ENCODE results near the gene ZNF747. TPM values are rescaled to one million over a fixed set of nuclear protein-coding genes. Genes with fewer than 3 reads are reported as not detected.

ZNF747 gene
- total and polyA plus RNA-seq, 10 of the 15 experiments (the other 5 are each of a cell fraction or from before 2014, with no cell fraction given): 1.0 to 13.0 (median 7.2) TPM

DNA sequence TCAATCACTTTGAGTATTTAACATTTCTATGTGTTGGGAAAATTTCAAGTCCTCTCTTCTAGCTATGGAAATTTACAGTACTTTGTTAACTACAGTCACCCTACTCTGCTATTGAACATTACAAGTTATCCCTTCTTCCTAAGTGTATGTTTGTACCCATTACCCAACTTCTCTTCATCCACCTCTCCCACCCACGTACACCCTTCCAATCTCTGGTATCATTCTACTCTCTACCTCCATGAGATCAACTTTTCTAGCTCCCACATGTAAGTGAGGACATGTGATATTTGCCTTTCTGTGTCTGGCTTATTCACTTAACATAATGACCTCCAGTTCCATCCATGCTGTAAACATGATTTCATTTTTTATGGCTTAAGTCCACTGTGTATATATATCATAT is 40.0 kb upstream of the ZNF747 start:
- Histone ChIP-seq H3K4me1 (ENCODE audit: control insufficient read depth, insufficient read depth, low read length) (peaks cover 5% of the 10 kb centered on the region; the same call in 1 of the 2 replicates), H3K9me3 (replicated peaks; ENCODE audit: control insufficient read depth, insufficient read depth, low read length) (no peaks in the 10 kb centered on the region), H3K4me3 (no peak overlapping the region), H3K27me3 (replicated peaks in 1 of 2; ENCODE audit: control insufficient read depth in 2 of 2, insufficient read depth in 2 of 2, low read length in 1 of 2) (no peaks in the 10 kb centered on the region), H3K9ac (ENCODE audit: control insufficient read depth, insufficient read depth, low read length) (no peak overlapping the region), H3K4me2 (ENCODE audit: control insufficient read depth, insufficient read depth) (no peak overlapping the region), H3K27ac (ENCODE audit: control insufficient read depth, insufficient read depth) (no peak overlapping the region), H2AFZ (ENCODE audit: control insufficient read depth, low read depth, low read length) (no peak overlapping the region), H3K36me3 (ENCODE audit: control insufficient read depth in 2 of 2, insufficient read depth in 2 of 2, low read length in 1 of 2) (peaks cover 0 to 7% of the 10 kb centered on the region in 2 experiments; a peak in 1 of 4 replicates), H4K20me1 (ENCODE audit: control insufficient read depth, insufficient read depth) (no peaks in the 10 kb centered on the region), H3K79me2 (ENCODE audit: control insufficient read depth, insufficient read depth, low read length) (peaks cover 11% of the 10 kb centered on the region)
- in situ Hi-C loops (cut with MboI): no loop called here
- ChIA-PET RAD21 (ENCODE audit: unreplicated experiment) (interaction anchor here (1.2 kb wide), 1 partner anchor 17 kb away, joined by 3 read pairs; no protein-coding TSS in a partner anchor), SMC1A (ENCODE audit: uncharacterized antibody, unreplicated experiment) (interaction anchor here (0.9 to 1.2 kb wide), 2 partner anchors 11 to 24 kb away, joined by 3 to 4 read pairs; no protein-coding TSS in a partner anchor), CTCF (interaction anchor here (1.0 to 1.2 kb wide), 3 partner anchors 24 to 118 kb away, joined by 3 to 4 read pairs (median 3); no protein-coding TSS in a partner anchor), POLR2A (interaction anchor here (1.3 to 1.5 kb wide), 2 partner anchors 11 to 17 kb away, joined by 3 to 4 read pairs; partner anchors contain the start of gene ZNF785)
- TF ChIP-seq, protein P1, sequence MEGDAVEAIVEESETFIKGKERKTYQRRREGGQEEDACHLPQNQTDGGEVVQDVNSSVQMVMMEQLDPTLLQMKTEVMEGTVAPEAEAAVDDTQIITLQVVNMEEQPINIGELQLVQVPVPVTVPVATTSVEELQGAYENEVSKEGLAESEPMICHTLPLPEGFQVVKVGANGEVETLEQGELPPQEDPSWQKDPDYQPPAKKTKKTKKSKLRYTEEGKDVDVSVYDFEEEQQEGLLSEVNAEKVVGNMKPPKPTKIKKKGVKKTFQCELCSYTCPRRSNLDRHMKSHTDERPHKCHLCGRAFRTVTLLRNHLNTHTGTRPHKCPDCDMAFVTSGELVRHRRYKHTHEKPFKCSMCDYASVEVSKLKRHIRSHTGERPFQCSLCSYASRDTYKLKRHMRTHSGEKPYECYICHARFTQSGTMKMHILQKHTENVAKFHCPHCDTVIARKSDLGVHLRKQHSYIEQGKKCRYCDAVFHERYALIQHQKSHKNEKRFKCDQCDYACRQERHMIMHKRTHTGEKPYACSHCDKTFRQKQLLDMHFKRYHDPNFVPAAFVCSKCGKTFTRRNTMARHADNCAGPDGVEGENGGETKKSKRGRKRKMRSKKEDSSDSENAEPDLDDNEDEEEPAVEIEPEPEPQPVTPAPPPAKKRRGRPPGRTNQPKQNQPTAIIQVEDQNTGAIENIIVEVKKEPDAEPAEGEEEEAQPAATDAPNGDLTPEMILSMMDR (IDR thresholded peaks at IDR 0.05 in 2 of 3, conservative IDR thresholded peaks at IDR 0.05 in 1 of 3; ENCODE audit: control insufficient read depth in 2 of 3, extremely low read depth in 1 of 3, insufficient read depth in 1 of 3, low read depth in 3 of 3, low read length in 3 of 3): no peak
- TF ChIP-seq, protein P2, sequence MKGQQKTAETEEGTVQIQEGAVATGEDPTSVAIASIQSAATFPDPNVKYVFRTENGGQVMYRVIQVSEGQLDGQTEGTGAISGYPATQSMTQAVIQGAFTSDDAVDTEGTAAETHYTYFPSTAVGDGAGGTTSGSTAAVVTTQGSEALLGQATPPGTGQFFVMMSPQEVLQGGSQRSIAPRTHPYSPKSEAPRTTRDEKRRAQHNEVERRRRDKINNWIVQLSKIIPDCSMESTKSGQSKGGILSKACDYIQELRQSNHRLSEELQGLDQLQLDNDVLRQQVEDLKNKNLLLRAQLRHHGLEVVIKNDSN (IDR thresholded peaks at IDR 0.05; ENCODE audit: borderline replicate concordance, extremely low read length, insufficient read depth, low read depth, low read length): no peak
- TF ChIP-seq IRF4 (IDR thresholded peaks at IDR 0.05; ENCODE audit: low read depth, low read length) (no peak), SMC3 (IDR thresholded peaks at IDR 0.05; ENCODE audit: borderline replicate concordance, low read length) (no peak), SMAD5 (IDR thresholded peaks at IDR 0.05; ENCODE audit: low read depth) (no peak), CBX3 (IDR thresholded peaks at IDR 0.05; ENCODE audit: borderline replicate concordance, low read depth) (no peak), DPF2 (IDR thresholded peaks at IDR 0.05) (no peak), ETV6 (conservative IDR thresholded peaks at IDR 0.05 in 1 of 2, IDR thresholded peaks at IDR 0.05 in 1 of 2; ENCODE audit: borderline replicate concordance in 1 of 2, low read depth in 1 of 2) (no peak)
- TF ChIP-seq, protein P3, sequence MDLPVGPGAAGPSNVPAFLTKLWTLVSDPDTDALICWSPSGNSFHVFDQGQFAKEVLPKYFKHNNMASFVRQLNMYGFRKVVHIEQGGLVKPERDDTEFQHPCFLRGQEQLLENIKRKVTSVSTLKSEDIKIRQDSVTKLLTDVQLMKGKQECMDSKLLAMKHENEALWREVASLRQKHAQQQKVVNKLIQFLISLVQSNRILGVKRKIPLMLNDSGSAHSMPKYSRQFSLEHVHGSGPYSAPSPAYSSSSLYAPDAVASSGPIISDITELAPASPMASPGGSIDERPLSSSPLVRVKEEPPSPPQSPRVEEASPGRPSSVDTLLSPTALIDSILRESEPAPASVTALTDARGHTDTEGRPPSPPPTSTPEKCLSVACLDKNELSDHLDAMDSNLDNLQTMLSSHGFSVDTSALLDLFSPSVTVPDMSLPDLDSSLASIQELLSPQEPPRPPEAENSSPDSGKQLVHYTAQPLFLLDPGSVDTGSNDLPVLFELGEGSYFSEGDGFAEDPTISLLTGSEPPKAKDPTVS (IDR thresholded peaks at IDR 0.05; ENCODE audit: low read depth, low read length): no peak
- TF ChIP-seq, protein P4, sequence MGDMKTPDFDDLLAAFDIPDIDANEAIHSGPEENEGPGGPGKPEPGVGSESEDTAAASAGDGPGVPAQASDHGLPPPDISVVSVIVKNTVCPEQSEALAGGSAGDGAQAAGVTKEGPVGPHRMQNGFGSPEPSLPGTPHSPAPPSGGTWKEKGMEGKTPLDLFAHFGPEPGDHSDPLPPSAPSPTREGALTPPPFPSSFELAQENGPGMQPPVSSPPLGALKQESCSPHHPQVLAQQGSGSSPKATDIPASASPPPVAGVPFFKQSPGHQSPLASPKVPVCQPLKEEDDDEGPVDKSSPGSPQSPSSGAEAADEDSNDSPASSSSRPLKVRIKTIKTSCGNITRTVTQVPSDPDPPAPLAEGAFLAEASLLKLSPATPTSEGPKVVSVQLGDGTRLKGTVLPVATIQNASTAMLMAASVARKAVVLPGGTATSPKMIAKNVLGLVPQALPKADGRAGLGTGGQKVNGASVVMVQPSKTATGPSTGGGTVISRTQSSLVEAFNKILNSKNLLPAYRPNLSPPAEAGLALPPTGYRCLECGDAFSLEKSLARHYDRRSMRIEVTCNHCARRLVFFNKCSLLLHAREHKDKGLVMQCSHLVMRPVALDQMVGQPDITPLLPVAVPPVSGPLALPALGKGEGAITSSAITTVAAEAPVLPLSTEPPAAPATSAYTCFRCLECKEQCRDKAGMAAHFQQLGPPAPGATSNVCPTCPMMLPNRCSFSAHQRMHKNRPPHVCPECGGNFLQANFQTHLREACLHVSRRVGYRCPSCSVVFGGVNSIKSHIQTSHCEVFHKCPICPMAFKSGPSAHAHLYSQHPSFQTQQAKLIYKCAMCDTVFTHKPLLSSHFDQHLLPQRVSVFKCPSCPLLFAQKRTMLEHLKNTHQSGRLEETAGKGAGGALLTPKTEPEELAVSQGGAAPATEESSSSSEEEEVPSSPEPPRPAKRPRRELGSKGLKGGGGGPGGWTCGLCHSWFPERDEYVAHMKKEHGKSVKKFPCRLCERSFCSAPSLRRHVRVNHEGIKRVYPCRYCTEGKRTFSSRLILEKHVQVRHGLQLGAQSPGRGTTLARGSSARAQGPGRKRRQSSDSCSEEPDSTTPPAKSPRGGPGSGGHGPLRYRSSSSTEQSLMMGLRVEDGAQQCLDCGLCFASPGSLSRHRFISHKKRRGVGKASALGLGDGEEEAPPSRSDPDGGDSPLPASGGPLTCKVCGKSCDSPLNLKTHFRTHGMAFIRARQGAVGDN (IDR thresholded peaks at IDR 0.05): no peak
- DNase-seq (ENCODE audit: low read depth, low spot score) (no peak), FAIRE-seq (no peak), ATAC-seq (no peak)
- BruUV-seq (replicated peaks): no TSS peak
- WGBS (ENCODE audit: insufficient coverage, insufficient replicate concordance, low lambda C conversion rate, missing lambda C conversion rate): 100% methylated on average over 1 of the region's 1 CpG
- intact Hi-C loops (cut with micrococcal nuclease; ENCODE audit: unreplicated experiment): loop anchor here (10.0 kb wide), 1 partner anchor 80 kb away; the partner anchor contains the start of genes FBRS and PRR14
